AG10803 (cell line): Measurements from ENCODE around the gene SLC25A21.
"Not testable (repeated sequence)": the region's sequence is repeated elsewhere in the genome, so short reads cannot be mapped to it uniquely, and the experiment has no call there.

Experiments used
- DNase-seq: peaks from one replicate; pipeline ENCODE4 v3.0.0; 2010; ENCODE audit warnings: low read depth
- H3K4me3 ChIP-seq: 2 replicates; pipeline ENCODE4 v1.5.1; 2011; ENCODE audit warnings: mild to moderate bottlenecking, low read length, control low read depth
- CTCF ChIP-seq: conservative IDR thresholded peaks from 2 replicates; pipeline ENCODE4 v1.5.1; 2011; ENCODE audit warnings: mild to moderate bottlenecking, low read length, control low read depth, inconsistent platforms

SLC25A21 gene

DNA sequence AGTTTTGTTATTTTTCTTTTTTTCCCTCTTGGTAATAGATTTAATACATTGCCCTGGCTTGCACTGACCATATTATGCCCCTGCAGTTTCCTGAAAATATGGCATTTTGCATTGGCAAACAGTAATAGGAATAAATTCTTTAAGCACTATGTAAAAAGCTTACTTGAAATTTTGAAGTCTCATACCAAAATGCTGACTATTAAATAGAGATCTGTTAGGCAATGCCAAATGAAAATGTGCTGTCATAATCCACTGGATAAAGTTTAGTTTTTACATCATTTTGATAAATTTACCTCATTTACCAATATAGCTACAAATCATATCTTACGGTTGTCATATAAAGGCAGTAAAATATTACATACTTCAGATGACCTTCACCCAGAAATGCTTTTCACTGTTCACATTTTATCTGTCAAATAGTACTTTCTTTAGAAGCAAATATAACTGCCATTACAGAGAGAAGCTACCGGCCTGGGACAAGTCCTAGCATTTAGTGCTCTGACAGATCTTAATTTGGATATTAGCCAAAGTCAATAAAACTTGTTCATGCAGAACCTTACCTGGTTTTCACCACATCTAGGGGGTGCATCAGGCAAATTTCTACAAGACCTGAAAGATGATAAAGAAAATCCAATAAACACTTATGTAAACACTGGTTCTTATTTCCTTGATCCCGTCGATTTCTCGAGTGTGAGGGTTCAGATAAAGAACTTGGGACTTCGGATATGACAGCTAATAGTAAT lies 297.8 kb downstream of the SLC25A21 start:
- H3K4me3 ChIP-seq, result no peak overlapping the region
- no peak for DNase-seq
- no peak for TF ChIP-seq CTCF

GRCh38 chr14:36870776-36871175 lies 301.6 kb downstream of the SLC25A21 start:
- no peak overlapping the region for H3K4me3 ChIP-seq
- DNase-seq, result no peak
- no peak for TF ChIP-seq CTCF

DNA sequence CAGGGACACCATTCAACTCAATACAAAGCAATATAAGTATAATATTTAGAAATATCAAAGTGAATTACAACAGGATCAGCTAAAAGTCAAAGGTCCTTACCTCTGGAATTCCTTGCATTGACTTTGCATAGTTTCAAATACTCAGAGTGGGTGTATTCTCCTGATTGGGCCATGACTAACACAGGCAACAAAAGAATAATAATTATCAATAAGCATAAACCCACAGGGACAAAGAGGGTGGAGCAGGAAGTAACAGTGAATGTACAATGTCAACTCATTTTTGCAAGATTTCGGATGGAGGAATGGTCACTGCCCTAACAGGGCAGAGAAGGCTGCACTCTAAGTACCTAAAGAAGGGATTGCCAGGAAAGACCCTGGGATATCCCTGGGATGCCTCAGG lies 303.3 kb downstream of the SLC25A21 start:
- DNase-seq, result no peak
- no peak overlapping the region for H3K4me3 ChIP-seq
- no peak for TF ChIP-seq CTCF

DNA sequence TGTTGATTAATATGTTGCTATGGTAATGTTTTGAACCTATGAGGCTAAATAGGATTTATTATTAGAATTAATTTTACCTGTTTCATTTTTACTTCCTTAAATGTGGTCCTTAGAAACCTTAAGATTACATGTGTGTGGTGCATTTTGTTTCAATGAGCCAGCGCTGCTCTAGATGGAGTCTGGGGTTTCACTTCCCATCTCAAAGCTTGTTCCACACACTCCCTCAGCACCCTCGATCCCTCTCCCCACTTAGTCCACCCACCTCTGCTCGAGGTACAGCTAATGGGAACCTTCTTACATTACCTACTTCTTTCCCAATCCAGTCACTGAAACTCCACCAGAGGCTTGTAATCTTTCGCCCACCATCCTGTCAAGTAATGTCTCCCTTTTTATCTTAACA lies 305.5 kb downstream of the SLC25A21 start:
- DNase-seq, result no peak
- no peak for TF ChIP-seq CTCF

GRCh38 chr14:36863271-36863670 lies 309.1 kb downstream of the SLC25A21 start:
- TF ChIP-seq CTCF, result peak; percentile 17; the same call in 1 of the 2 replicates
- DNase-seq, result no peak
- H3K4me3 ChIP-seq, result no peak overlapping the region

More for the DNA sequence above, 305.5 kb downstream of the SLC25A21 start:
- H3K4me3 ChIP-seq, result no peak overlapping the region

- not testable (repeated sequence) for DNase-seq, H3K4me3 ChIP-seq
Measured at GRCh38 chr14:36862237-36862636, 310.2 kb downstream of the SLC25A21 start.

DNA sequence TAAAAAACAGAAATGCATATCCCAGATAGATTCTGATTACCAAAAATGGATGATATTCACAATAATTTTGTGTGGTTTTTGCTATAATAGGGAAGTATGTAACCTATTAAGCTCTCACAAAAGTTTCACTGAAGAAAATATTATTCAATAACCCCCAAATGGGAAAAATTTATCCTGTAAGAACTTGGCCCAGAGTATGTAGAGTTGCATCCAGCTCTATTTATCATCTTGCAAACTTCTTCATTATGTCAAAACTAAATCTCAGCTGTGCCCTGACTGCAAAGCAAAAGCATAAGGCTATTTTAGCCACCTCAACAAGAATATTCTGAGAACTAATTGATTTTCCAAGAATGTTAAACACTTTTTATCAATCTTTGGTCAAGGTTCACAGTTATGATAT lies 311.6 kb downstream of the SLC25A21 start:
- DNase-seq, result no peak
- H3K4me3 ChIP-seq, result no peak overlapping the region
- TF ChIP-seq CTCF, result no peak

GRCh38 chr14:36859119-36859518 lies 313.3 kb downstream of the SLC25A21 start:
- no peak overlapping the region for H3K4me3 ChIP-seq
- DNase-seq, result no peak
- no peak for TF ChIP-seq CTCF
